A673 (cell line): ENCODE measurements around the gene FPR2. TPM values are rescaled to one million over a fixed set of nuclear protein-coding genes. Genes with fewer than 3 reads are reported as not detected.

Experiments used
- BruUV-seq: library from RNA; stranded (reverse); fragments of 400-500 nt; replicated peaks from 2 replicates; lab custom pipeline; 2021; lab: Mats Ljungman, UMichigan
- CTCF ChIA-PET: fragments of 300-600 bp; sonication (Branson Sonifier 250); formaldehyde crosslinking; loops from one replicate; lab custom pipeline; 2022; ENCODE audit warnings: antibody characterized with exemption; lab: Charles Lee
- POLR2A ChIA-PET: fragments of 300-600 bp; sonication (Branson Sonifier 250); formaldehyde crosslinking; loops from one replicate; lab custom pipeline; 2022; ENCODE audit warnings: antibody characterized with exemption; ENCODE audit not compliant: low non-redundant PET; lab: Charles Lee
- DNase-seq: peaks from one replicate; pipeline ENCODE4 v3.0.0-alpha.2; 2015; ENCODE audit warnings: low spot score
- H3K27ac ChIP-seq: fragments of 200-600 bp; sonication (generic); 2 replicates; pipeline ENCODE4 v1.5.1; 2016; ENCODE audit warnings: mixed run types, low read depth, mild to moderate bottlenecking, mixed read lengths, antibody characterized with exemption, low read length; ENCODE audit not compliant: poor library complexity, severe bottlenecking
- H3K27me3 ChIP-seq: fragments of 200-600 bp; sonication (generic); replicated peaks from 2 replicates; pipeline ENCODE4 v1.6.1; 2017; ENCODE audit warnings: mixed run types, low read depth, mild to moderate bottlenecking, mixed read lengths, antibody characterized with exemption, low read length; ENCODE audit not compliant: insufficient read depth, poor library complexity
- H3K36me3 ChIP-seq: fragments of 200-600 bp; sonication (generic); 2 replicates; pipeline ENCODE4 v1.6.1; 2016; ENCODE audit warnings: mixed run types, mild to moderate bottlenecking, mixed read lengths, antibody characterized with exemption, low read length; ENCODE audit not compliant: insufficient read depth, poor library complexity, severe bottlenecking
- H3K4me1 ChIP-seq: fragments of 200-600 bp; sonication (generic); 2 replicates; pipeline ENCODE4 v1.6.1; 2017; ENCODE audit warnings: mixed run types, mild to moderate bottlenecking, mixed read lengths, antibody characterized with exemption, low read length; ENCODE audit not compliant: insufficient read depth, poor library complexity, severe bottlenecking
- H3K4me3 ChIP-seq: fragments of 200-600 bp; sonication (generic); 2 replicates; pipeline ENCODE4 v1.5.1; 2016; ENCODE audit warnings: low read depth, mixed run types, mild to moderate bottlenecking, mixed read lengths, low read length; ENCODE audit not compliant: poor library complexity, severe bottlenecking
- H3K9me3 ChIP-seq: fragments of 200-600 bp; sonication (generic); 2 replicates; pipeline ENCODE4 v1.6.1; 2016; ENCODE audit warnings: mixed run types, low read depth, mild to moderate bottlenecking, mixed read lengths, antibody characterized with exemption, low read length; ENCODE audit not compliant: poor library complexity, severe bottlenecking
- EZH2 ChIP-seq: fragments of 200-600 bp; sonication (generic); IDR thresholded peaks from 2 replicates; pipeline ENCODE4 v1.6.1; 2017; ENCODE audit warnings: borderline replicate concordance, low read depth, mild to moderate bottlenecking, mixed read lengths, antibody characterized with exemption, low read length; ENCODE audit not compliant: poor library complexity, severe bottlenecking
- intact Hi-C: fragments of 100-400 bp; cut with micrococcal nuclease; formaldehyde crosslinking; loops from one replicate; pipeline ENCODE4 v1.10.0; 2022; ENCODE audit not compliant: unreplicated experiment
- total RNA-seq: library from RNA; stranded (reverse); gene quantifications from 2 replicates; pipeline ENCODE4 v1.2.3, GENCODE V29; 2021
- TF ChIP-seq, protein P1 (sequence below): fragments of 300-800, 200-600 bp; sonication (generic); conservative IDR thresholded peaks from 2 replicates; pipeline ENCODE4 v1.5.1; 2017; ENCODE audit warnings: low read depth, mild to moderate bottlenecking, antibody characterized with exemption, low read length, moderate library complexity, mixed read lengths

Gene FPR2
- total RNA-seq, 1 experiment from 2014 or later = not detected

DNA sequence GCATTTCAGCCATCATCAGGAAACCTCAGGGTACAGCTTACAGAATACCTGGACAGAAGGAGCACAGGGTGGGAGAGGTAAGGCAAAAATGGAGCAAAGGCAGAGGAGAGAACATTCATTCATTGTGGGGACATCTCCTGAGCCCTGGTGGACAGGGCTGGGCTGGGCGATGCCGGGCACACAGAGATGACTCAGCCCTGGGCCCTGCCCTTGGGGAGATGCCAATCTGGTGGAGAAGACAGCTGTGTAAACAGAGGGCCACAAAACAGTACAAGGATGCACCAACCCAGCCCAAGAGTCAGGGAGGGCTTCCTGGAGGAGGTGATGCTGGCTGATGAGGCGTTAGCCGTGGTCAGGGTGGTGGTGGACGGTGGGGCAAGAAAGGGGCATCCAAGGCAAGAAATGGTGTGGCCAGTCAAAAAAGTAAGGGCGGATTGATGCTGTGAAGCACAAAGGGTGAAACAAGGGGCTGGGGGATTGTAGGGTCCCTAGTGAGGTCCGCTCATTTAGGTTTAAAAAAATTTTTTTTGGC lies 33.6 kb upstream of the FPR2 start:
- Histone ChIP-seq H3K4me3 (no peak overlapping the region), H3K4me1 (no peaks in the 10 kb centered on the region), H3K36me3 (no peaks in the 10 kb centered on the region), H3K27ac (no peak overlapping the region), H3K9me3 (no peaks in the 10 kb centered on the region), H3K27me3 (peaks cover 67% of the 10 kb centered on the region)
- no peak for DNase-seq
- TF ChIP-seq, protein P1, sequence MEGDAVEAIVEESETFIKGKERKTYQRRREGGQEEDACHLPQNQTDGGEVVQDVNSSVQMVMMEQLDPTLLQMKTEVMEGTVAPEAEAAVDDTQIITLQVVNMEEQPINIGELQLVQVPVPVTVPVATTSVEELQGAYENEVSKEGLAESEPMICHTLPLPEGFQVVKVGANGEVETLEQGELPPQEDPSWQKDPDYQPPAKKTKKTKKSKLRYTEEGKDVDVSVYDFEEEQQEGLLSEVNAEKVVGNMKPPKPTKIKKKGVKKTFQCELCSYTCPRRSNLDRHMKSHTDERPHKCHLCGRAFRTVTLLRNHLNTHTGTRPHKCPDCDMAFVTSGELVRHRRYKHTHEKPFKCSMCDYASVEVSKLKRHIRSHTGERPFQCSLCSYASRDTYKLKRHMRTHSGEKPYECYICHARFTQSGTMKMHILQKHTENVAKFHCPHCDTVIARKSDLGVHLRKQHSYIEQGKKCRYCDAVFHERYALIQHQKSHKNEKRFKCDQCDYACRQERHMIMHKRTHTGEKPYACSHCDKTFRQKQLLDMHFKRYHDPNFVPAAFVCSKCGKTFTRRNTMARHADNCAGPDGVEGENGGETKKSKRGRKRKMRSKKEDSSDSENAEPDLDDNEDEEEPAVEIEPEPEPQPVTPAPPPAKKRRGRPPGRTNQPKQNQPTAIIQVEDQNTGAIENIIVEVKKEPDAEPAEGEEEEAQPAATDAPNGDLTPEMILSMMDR = no peak
- no peak for TF ChIP-seq EZH2
- CTCF ChIA-PET = no interaction called here
- BruUV-seq = no TSS peak
- POLR2A ChIA-PET = no interaction called here
- intact Hi-C loops = no loop called here

DNA sequence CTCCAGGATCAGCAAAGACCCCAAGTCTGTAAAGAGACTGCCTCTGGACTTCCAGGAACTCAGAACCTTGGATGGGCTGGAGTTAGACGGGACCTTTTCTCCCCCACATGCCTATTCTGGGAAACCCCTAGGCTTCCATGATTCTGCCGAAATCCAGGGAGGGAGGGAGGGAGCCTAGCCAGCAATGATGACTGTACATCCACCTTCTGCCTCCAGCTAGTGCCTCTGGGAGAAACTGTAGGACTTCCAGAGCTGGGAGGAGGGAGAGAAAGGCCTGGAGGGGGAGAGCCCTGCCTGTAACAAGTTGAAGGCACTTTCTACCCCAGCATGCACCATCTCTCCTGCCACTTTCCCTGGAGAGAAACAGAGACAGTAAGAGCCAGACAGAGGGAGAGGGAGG lies 31.2 kb upstream of the FPR2 start:
- Histone ChIP-seq H3K36me3 (no peaks in the 10 kb centered on the region), H3K27ac (no peak overlapping the region), H3K9me3 (no peaks in the 10 kb centered on the region), H3K27me3 (peaks cover 46% of the 10 kb centered on the region), H3K4me1 (no peaks in the 10 kb centered on the region), H3K4me3 (no peak overlapping the region)
- POLR2A ChIA-PET = no interaction called here
- no peak for DNase-seq
- TF ChIP-seq, protein P1 = no peak
- TF ChIP-seq EZH2 = no peak
- no TSS peak for BruUV-seq
- CTCF ChIA-PET = interaction anchor here (0.5 kb wide), 1 partner anchor 14 kb away, joined by 8 read pairs; no protein-coding TSS in a partner anchor
- intact Hi-C loops = no loop called here

DNA sequence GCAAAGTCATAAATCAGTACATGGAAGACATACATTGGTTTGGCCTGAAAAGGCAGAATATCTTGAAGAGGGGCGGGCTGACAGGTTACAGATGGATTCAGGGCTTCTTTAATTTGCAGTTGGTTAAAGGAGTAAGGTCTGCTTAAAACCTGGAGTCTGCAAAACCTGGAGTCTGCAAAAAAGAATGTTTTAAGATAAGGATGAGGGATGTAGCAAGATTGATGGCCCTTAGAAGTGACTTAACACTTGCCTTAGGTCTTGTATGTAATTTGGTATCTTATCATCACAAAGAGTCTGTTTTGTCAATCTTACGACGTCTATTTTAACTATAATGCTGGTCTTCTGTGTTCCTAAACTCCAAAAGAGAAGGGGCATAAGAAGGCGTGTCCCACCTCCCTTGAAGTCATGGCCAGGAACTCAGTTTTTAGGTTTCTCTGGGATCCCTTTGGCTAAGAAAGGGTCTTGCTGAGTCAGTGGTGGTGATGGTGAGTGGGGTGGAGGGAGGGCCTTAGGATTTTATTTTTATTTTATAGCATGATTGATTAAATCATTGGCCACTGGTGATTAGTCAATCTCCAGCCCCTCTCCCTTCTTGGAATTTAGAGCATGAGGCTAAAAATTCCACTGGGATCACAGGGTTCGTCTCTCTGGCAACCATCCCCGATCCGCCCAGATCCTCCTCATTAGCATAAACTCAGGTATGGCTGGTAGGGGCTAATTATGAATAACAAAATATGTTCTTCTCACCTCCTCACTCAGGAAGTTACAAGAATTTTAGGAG lies 27.0 kb upstream of the FPR2 start:
- Histone ChIP-seq H3K9me3 (no peaks in the 10 kb centered on the region), H3K4me3 (no peak overlapping the region), H3K27ac (no peak overlapping the region), H3K4me1 (no peaks in the 10 kb centered on the region), H3K36me3 (no peaks in the 10 kb centered on the region), H3K27me3 (peaks cover 42% of the 10 kb centered on the region)
- TF ChIP-seq EZH2 = no peak
- TF ChIP-seq, protein P1 = no peak
- POLR2A ChIA-PET = no interaction called here
- no peak for DNase-seq
- CTCF ChIA-PET = no interaction called here
- intact Hi-C loops = no loop called here
- BruUV-seq = no TSS peak
